ENCODE results near the gene TAPBP. TPM values are rescaled to one million over a fixed set of nuclear protein-coding genes. Genes with fewer than 3 reads are reported as not detected.
A peak's percentile ranks its signal among the peaks of the same experiment; 100 is the strongest.

The TAPBP gene
- total and polyA plus RNA-seq, 7 donors, result 7.8 to 114 (median 45.7) TPM

GRCh38 chr6:33298773-33299236, 15.1 kb downstream of the TAPBP start, which contains the start of gene RGL2:
Gene RGL2, minus strand, starts transcription at chr6:33298942. Its CDS starts 332 bp downstream, at chr6:33298610.
- peak; percentile 94 for DNase-seq
- H3K4me1 ChIP-seq, result peaks cover 0 to 37% (median 24%) of the 10 kb centered on the region in 4 donors
- TF ChIP-seq POLR2AphosphoS5 (IDR thresholded peaks at IDR 0.05), result peak in 1 of 4 donors; percentile 6
- no peak for TF ChIP-seq POLR2A (IDR thresholded peaks at IDR 0.05)

GRCh38 chr6:33297956-33298772, 15.7 kb downstream of the TAPBP start:
- Histone ChIP-seq H3K9me3 (no peaks in the 10 kb centered on the region), H3K4me3 (peak overlapping the region; percentile 62 to 93 (median 84)), H3K4me1 (peaks cover 0 to 37% (median 24%) of the 10 kb centered on the region in 4 donors), H3K36me3 (peaks cover 10 to 58% (median 31%) of the 10 kb centered on the region in 4 donors), H3K27me3 (no peaks in the 10 kb centered on the region), H3K27ac (peak overlapping the region; percentile 95 to 98 (median 97))
- WGBS, 2 donors, result 1% methylated on average over 42 of the region's 42 CpGs
- DNase-seq, result peak; percentile 90
- TF ChIP-seq CTCF (IDR thresholded peaks at IDR 0.05) (no peak), EP300 (IDR thresholded peaks at IDR 0.05) (no peak), POLR2A (IDR thresholded peaks at IDR 0.05) (peak in 1 of 2 donors; percentile 25), POLR2AphosphoS5 (IDR thresholded peaks at IDR 0.05) (peak in 3 of 4 donors; percentile 57 to 85 (median 75))
- intact Hi-C loops (cut with DNase I), result loop anchor here (2.0 to 5.0 kb wide), 2 partner anchors 21 to 129 kb away; partner anchors contain the start of gene B3GALT4

More at GRCh38 chr6:33298773-33299236, 15.1 kb downstream of the TAPBP start, which contains the start of gene RGL2:
- H3K27me3 ChIP-seq, result no peaks in the 10 kb centered on the region
- intact Hi-C loops (cut with DNase I), result loop anchor here (1.0 to 5.0 kb wide), 3 partner anchors 15 to 128 kb away; partner anchors contain the start of genes B3GALT4 and TAPBP
- WGBS, 2 donors, result 0 to 1% methylated on average over 34 of the region's 34 CpGs
- no peaks in the 10 kb centered on the region for H3K9me3 ChIP-seq
- peak within 1 kb of the TSS; percentile 62 to 93 (median 84) for H3K4me3 ChIP-seq
- peaks cover 10 to 58% (median 30%) of the 10 kb centered on the region in 4 donors for H3K36me3 ChIP-seq
- peak within 1 kb of the TSS; percentile 95 to 98 (median 97) for H3K27ac ChIP-seq

DNA sequence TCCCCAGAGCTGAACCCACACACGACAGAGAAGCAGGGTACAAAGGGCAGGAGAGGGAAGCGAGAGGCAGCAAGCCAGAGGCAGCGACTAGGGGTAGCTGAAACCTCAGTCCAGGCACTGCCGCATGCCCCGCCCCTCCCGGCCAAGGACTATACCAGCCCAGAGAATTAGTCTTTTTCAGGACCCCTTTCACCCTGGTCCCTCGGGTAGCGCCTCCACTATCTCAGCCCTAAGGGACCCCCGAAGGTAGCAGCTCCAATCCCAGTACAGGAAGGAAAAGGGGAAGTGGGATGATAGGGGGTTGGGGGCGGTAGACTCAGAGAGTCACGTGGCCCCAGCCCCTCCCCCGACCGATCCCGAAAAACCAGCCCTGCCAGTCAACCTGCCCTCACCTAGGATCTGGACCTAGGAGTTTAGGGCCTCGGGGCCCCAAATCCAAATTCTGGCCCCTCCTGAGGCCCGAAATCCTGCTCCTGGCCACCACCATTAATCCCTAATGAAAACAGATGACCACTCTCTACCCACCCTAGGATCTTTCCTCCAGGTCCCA, 16.4 kb downstream of the TAPBP start:
- no peak for DNase-seq
- H3K27ac ChIP-seq, result peak overlapping the region; percentile 95 to 98 (median 97)
- intact Hi-C loops (cut with DNase I), result loop anchor here (5.0 kb wide), 1 partner anchor 130 kb away; no protein-coding TSS in a partner anchor
- no peaks in the 10 kb centered on the region for H3K27me3 ChIP-seq
- no peak for TF ChIP-seq POLR2AphosphoS5 (IDR thresholded peaks at IDR 0.05)
- TF ChIP-seq CTCF (IDR thresholded peaks at IDR 0.05), result no peak
- TF ChIP-seq POLR2A (IDR thresholded peaks at IDR 0.05), result no peak
- TF ChIP-seq EP300 (IDR thresholded peaks at IDR 0.05), result no peak
- H3K36me3 ChIP-seq, result peaks cover 14 to 58% (median 29%) of the 10 kb centered on the region in 4 donors
- WGBS, 2 donors, result 4 to 6% methylated on average over 16 of the region's 16 CpGs
- H3K9me3 ChIP-seq, result no peaks in the 10 kb centered on the region
- peak overlapping the region; percentile 62 to 93 (median 84) for H3K4me3 ChIP-seq
- peaks cover 0 to 37% (median 24%) of the 10 kb centered on the region in 4 donors for H3K4me1 ChIP-seq

- TF ChIP-seq CTCF (IDR thresholded peaks at IDR 0.05) (no peak), POLR2A (IDR thresholded peaks at IDR 0.05) (no peak), EP300 (IDR thresholded peaks at IDR 0.05) (no peak), POLR2AphosphoS5 (IDR thresholded peaks at IDR 0.05) (no peak)
- peaks cover 0 to 37% (median 24%) of the 10 kb centered on the region in 4 donors for H3K4me1 ChIP-seq
- peaks cover 19 to 58% (median 31%) of the 10 kb centered on the region in 4 donors for H3K36me3 ChIP-seq
- DNase-seq, result no peak
- H3K4me3 ChIP-seq, result peak overlapping the region; percentile 62 to 93 (median 84)
- no peaks in the 10 kb centered on the region for H3K27me3 ChIP-seq
- intact Hi-C loops (cut with DNase I), result loop anchor here (5.0 kb wide), 1 partner anchor 130 kb away; no protein-coding TSS in a partner anchor
- no peaks in the 10 kb centered on the region for H3K9me3 ChIP-seq
- peak overlapping the region; percentile 95 to 98 (median 97) for H3K27ac ChIP-seq
- WGBS, 2 donors, result 72 to 79% methylated on average over 12 of the region's 12 CpGs
Observed at GRCh38 chr6:33296797-33297405, 17.0 kb downstream of the TAPBP start.

All from sigmoid colon (tissue), 7 donors.